ENCODE measurements around the gene OR10H4. TPM values are rescaled to one million over a fixed set of nuclear protein-coding genes. Genes with fewer than 3 reads are reported as not detected.
A peak's percentile ranks its signal among the peaks of the same experiment; 100 is the strongest.
"Not testable (repeated sequence)": the region's sequence is repeated elsewhere in the genome, so short reads cannot be mapped to it uniquely, and the experiment has no call there.

Gene OR10H4
- polyA plus RNA-seq, 4 donors = not detected

DNA sequence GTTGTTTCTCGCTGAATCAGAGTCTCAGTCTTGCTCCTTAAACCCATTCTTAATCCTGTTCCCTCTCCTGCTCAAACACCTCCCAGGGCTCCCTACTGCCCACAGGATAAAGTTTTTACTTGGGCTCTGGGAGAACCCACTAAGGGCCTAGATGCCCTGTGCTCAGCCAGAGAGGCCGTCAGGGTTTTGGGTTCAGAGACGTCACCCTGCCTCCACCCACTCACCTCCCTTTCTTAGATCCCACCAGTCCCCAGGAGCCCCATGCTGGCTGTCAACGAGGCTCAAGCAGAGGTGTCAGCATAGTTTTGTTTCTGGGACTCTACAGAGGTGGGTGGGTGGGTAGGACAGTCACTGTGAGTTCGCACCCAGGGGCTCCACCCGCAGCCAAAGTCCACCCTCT, 35.4 kb upstream of the OR10H4 start:
- no peaks in the 10 kb centered on the region for H3K36me3 ChIP-seq (ENCODE audit: control insufficient read depth in 3 of 3, insufficient read depth in 2 of 3, low read depth in 1 of 3, low read length in 3 of 3)
- H3K4me1 ChIP-seq (ENCODE audit: control insufficient read depth in 3 of 3, insufficient read depth in 2 of 3, low read depth in 1 of 3, low read length in 2 of 3) = no peaks in the 10 kb centered on the region
- WGBS, 3 donors = 55 to 70% (median 66%) methylated on average over 6 of the region's 6 CpGs
- DNase-seq = no peak
- no peak overlapping the region for H3K27ac ChIP-seq (ENCODE audit: low read depth in 1 of 3, low read length in 2 of 3)
- peaks cover 0 to 4% of the 10 kb centered on the region in 2 donors for H3K9me3 ChIP-seq (ENCODE audit: control insufficient read depth in 2 of 2, insufficient read depth in 1 of 2, low read depth in 1 of 2, low read length in 1 of 2)
- peaks cover 0 to 16% (median 9%) of the 10 kb centered on the region in 3 donors for H3K27me3 ChIP-seq (ENCODE audit: control insufficient read depth in 3 of 3, insufficient read depth in 3 of 3, low read length in 3 of 3)
- no peak for FAIRE-seq
- no peak overlapping the region for H3K4me3 ChIP-seq (ENCODE audit: low read depth in 1 of 3, low read length in 3 of 3)

DNA sequence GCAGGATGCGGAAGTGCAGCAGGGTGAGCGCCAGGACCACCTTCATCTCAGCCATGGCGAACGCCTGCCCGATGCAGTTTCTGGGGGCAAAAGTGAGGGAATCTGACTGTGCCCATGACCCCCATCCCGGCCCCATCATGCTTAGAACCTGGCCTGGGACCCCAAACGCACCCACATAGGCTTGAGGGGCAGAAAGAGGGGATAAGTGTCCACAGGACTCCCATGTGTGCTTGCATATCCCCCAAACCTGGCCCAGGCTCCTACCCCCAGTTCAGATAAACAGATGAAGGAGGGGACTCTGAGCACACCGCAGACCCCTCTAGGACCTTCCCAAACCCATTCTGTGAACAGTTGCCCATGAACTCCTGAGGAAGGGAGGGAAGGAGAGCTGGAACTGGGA, 35.0 kb upstream of the OR10H4 start:
- Histone ChIP-seq H3K27me3 (ENCODE audit: control insufficient read depth in 3 of 3, insufficient read depth in 3 of 3, low read length in 3 of 3) (peaks cover 0 to 16% (median 9%) of the 10 kb centered on the region in 3 donors), H3K4me3 (ENCODE audit: low read depth in 1 of 3, low read length in 3 of 3) (no peak overlapping the region), H3K9me3 (ENCODE audit: control insufficient read depth in 2 of 2, insufficient read depth in 1 of 2, low read depth in 1 of 2, low read length in 1 of 2) (peaks cover 0 to 4% of the 10 kb centered on the region in 2 donors), H3K4me1 (ENCODE audit: control insufficient read depth in 3 of 3, insufficient read depth in 2 of 3, low read depth in 1 of 3, low read length in 2 of 3) (no peaks in the 10 kb centered on the region), H3K27ac (ENCODE audit: low read depth in 1 of 3, low read length in 2 of 3) (no peak overlapping the region), H3K36me3 (ENCODE audit: control insufficient read depth in 3 of 3, insufficient read depth in 2 of 3, low read depth in 1 of 3, low read length in 3 of 3) (no peaks in the 10 kb centered on the region)
- DNase-seq (no peak), FAIRE-seq (no peak)
- 91 to 94% (median 93%) methylated on average over 8 of the region's 8 CpGs for WGBS, 3 donors

- Histone ChIP-seq H3K9me3 (ENCODE audit: control insufficient read depth in 2 of 2, insufficient read depth in 1 of 2, low read depth in 1 of 2, low read length in 1 of 2) (peaks cover 0 to 4% of the 10 kb centered on the region in 2 donors), H3K27ac (ENCODE audit: low read depth in 1 of 3, low read length in 2 of 3) (no peak overlapping the region), H3K4me3 (ENCODE audit: low read depth in 1 of 3, low read length in 3 of 3) (no peak overlapping the region), H3K36me3 (ENCODE audit: control insufficient read depth in 3 of 3, insufficient read depth in 2 of 3, low read depth in 1 of 3, low read length in 3 of 3) (no peaks in the 10 kb centered on the region), H3K4me1 (ENCODE audit: control insufficient read depth in 3 of 3, insufficient read depth in 2 of 3, low read depth in 1 of 3, low read length in 2 of 3) (no peaks in the 10 kb centered on the region), H3K27me3 (ENCODE audit: control insufficient read depth in 3 of 3, insufficient read depth in 3 of 3, low read length in 3 of 3) (peaks cover 0 to 16% (median 9%) of the 10 kb centered on the region in 3 donors)
- FAIRE-seq (no peak), DNase-seq (no peak)
- WGBS, 3 donors = 93 to 97% (median 97%) methylated on average over 2 of the region's 2 CpGs
Measured at GRCh38 chr19:15915109-15915508, 33.7 kb upstream of the OR10H4 start.

DNA sequence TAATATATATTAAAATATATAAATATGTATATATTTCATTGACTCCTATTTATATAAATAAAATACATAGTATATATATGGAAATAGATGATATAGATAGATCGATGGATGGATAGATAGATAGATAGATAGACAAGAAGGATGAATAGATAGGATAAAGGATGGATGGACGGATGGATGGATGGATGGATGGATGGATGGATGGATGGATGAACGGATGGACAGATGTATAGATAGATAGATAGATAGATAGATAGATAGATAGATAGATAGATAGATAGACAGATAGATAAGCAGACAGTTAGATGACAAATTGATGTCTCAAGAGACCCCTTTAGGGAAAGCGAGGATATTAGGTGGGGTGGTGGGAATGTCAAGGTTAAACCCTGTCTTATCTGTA, 29.6 kb upstream of the OR10H4 start:
- DNase-seq = no peak
- no peaks in the 10 kb centered on the region for H3K4me1 ChIP-seq (ENCODE audit: control insufficient read depth in 3 of 3, insufficient read depth in 2 of 3, low read depth in 1 of 3, low read length in 2 of 3)
- peaks cover 0 to 4% of the 10 kb centered on the region in 2 donors for H3K9me3 ChIP-seq (ENCODE audit: control insufficient read depth in 2 of 2, insufficient read depth in 1 of 2, low read depth in 1 of 2, low read length in 1 of 2)
- WGBS, 3 donors = 79 to 83% (median 80%) methylated on average over 4 of the region's 4 CpGs
- H3K36me3 ChIP-seq (ENCODE audit: control insufficient read depth in 3 of 3, insufficient read depth in 2 of 3, low read depth in 1 of 3, low read length in 3 of 3) = no peaks in the 10 kb centered on the region
- no peak overlapping the region for H3K4me3 ChIP-seq (ENCODE audit: low read depth in 1 of 3, low read length in 3 of 3)
- FAIRE-seq = no peak
- peaks cover 0 to 2% (median 0%) of the 10 kb centered on the region in 3 donors for H3K27me3 ChIP-seq (ENCODE audit: control insufficient read depth in 3 of 3, insufficient read depth in 3 of 3, low read length in 3 of 3)
- no peak overlapping the region for H3K27ac ChIP-seq (ENCODE audit: low read depth in 1 of 3, low read length in 2 of 3)

DNA sequence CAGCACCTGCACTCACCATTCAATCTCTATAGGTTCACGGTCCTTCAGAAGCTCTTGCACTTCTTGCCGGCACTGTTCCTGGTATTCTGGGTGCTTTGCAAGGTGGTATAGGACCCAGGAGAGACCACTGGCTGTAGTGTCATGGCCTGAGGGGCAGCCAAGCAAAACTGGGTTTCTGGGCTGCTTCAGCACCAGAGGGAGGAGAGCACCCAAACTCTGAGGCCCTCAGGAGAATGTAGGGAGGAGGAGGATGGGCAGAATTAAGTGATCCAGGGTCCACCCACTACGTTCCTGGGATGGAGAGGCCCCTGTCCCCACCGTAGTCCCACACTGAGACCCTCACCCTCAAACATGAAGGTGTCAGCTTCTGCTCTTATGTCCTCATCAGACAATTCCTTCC, 26.8 kb upstream of the OR10H4 start:
- FAIRE-seq = no peak
- no peaks in the 10 kb centered on the region for H3K27me3 ChIP-seq (ENCODE audit: control insufficient read depth in 3 of 3, insufficient read depth in 3 of 3, low read length in 3 of 3)
- 51 to 82% (median 58%) methylated on average over 4 of the region's 4 CpGs for WGBS, 3 donors

GRCh38 chr19:15923702-15924101, 25.1 kb upstream of the OR10H4 start:
- WGBS, 3 donors = 36 to 76% (median 47%) methylated on average over 8 of the region's 8 CpGs
- no peaks in the 10 kb centered on the region for H3K9me3 ChIP-seq (ENCODE audit: control insufficient read depth in 2 of 2, insufficient read depth in 1 of 2, low read depth in 1 of 2, low read length in 1 of 2)
- DNase-seq (peak in 1 of 2 donors; percentile 93), FAIRE-seq (no peak)
- no peaks in the 10 kb centered on the region for H3K36me3 ChIP-seq (ENCODE audit: control insufficient read depth in 3 of 3, insufficient read depth in 2 of 3, low read depth in 1 of 3, low read length in 3 of 3)
- H3K4me1 ChIP-seq (ENCODE audit: control insufficient read depth in 3 of 3, insufficient read depth in 2 of 3, low read depth in 1 of 3, low read length in 2 of 3) = no peaks in the 10 kb centered on the region
- peak overlapping the region in 1 of 3 donors; percentile 34 for H3K27ac ChIP-seq (ENCODE audit: low read depth in 1 of 3, low read length in 2 of 3)
- no peak overlapping the region for H3K4me3 ChIP-seq (ENCODE audit: low read depth in 1 of 3, low read length in 3 of 3)
- no peaks in the 10 kb centered on the region for H3K27me3 ChIP-seq (ENCODE audit: control insufficient read depth in 3 of 3, insufficient read depth in 3 of 3, low read length in 3 of 3)

More for the DNA sequence above, 26.8 kb upstream of the OR10H4 start:
- Histone ChIP-seq H3K4me3 (ENCODE audit: low read depth in 1 of 3, low read length in 3 of 3) (no peak overlapping the region), H3K36me3 (ENCODE audit: control insufficient read depth in 3 of 3, insufficient read depth in 2 of 3, low read depth in 1 of 3, low read length in 3 of 3) (no peaks in the 10 kb centered on the region), H3K9me3 (ENCODE audit: control insufficient read depth in 2 of 2, insufficient read depth in 1 of 2, low read depth in 1 of 2, low read length in 1 of 2) (no peaks in the 10 kb centered on the region), H3K27ac (ENCODE audit: low read depth in 1 of 3, low read length in 2 of 3) (no peak overlapping the region), H3K4me1 (ENCODE audit: control insufficient read depth in 3 of 3, insufficient read depth in 2 of 3, low read depth in 1 of 3, low read length in 2 of 3) (no peaks in the 10 kb centered on the region)
- no peak for DNase-seq

GRCh38 chr19:15926484-15926883, 22.3 kb upstream of the OR10H4 start:
- DNase-seq = peak; percentile 36 to 88
- Histone ChIP-seq H3K4me3 (ENCODE audit: low read depth in 1 of 3, low read length in 3 of 3) (no peak overlapping the region), H3K27me3 (ENCODE audit: control insufficient read depth in 3 of 3, insufficient read depth in 3 of 3, low read length in 3 of 3) (no peaks in the 10 kb centered on the region), H3K9me3 (ENCODE audit: control insufficient read depth in 2 of 2, insufficient read depth in 1 of 2, low read depth in 1 of 2, low read length in 1 of 2) (no peaks in the 10 kb centered on the region), H3K36me3 (ENCODE audit: control insufficient read depth in 3 of 3, insufficient read depth in 2 of 3, low read depth in 1 of 3, low read length in 3 of 3) (no peaks in the 10 kb centered on the region), H3K4me1 (ENCODE audit: control insufficient read depth in 3 of 3, insufficient read depth in 2 of 3, low read depth in 1 of 3, low read length in 2 of 3) (no peaks in the 10 kb centered on the region), H3K27ac (ENCODE audit: low read depth in 1 of 3, low read length in 2 of 3) (peak overlapping the region in 1 of 3 donors; percentile 6)
- WGBS, 3 donors = 0 to 26% (median 0%) methylated on average over 1 of the region's 1 CpG
- FAIRE-seq = no peak

DNA sequence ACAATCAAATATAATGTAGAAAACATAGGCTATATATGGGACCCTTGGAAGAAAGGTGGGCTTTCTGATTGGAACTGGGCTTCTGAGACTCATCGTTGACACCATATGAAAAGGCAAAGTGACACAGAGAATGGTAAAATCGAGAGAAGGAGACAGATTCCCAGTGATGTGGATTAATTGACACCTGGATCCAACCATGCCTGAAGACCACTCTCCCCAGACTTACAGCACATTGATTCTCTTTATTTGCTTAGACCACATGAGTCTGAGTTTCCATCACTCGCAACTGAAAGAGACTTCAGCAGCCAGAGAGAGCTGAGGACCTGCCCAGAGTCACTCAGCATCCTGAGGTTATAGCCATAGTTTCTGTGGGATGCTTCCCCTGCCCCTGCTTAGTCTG, 20.5 kb upstream of the OR10H4 start:
- WGBS, 3 donors = 83 to 92% (median 88%) methylated on average over 3 of the region's 3 CpGs
- Histone ChIP-seq H3K27me3 (ENCODE audit: control insufficient read depth in 3 of 3, insufficient read depth in 3 of 3, low read length in 3 of 3) (no peaks in the 10 kb centered on the region), H3K9me3 (ENCODE audit: control insufficient read depth in 2 of 2, insufficient read depth in 1 of 2, low read depth in 1 of 2, low read length in 1 of 2) (no peaks in the 10 kb centered on the region), H3K36me3 (ENCODE audit: control insufficient read depth in 3 of 3, insufficient read depth in 2 of 3, low read depth in 1 of 3, low read length in 3 of 3) (no peaks in the 10 kb centered on the region), H3K4me1 (ENCODE audit: control insufficient read depth in 3 of 3, insufficient read depth in 2 of 3, low read depth in 1 of 3, low read length in 2 of 3) (no peaks in the 10 kb centered on the region), H3K27ac (ENCODE audit: low read depth in 1 of 3, low read length in 2 of 3) (no peak overlapping the region), H3K4me3 (ENCODE audit: low read depth in 1 of 3, low read length in 3 of 3) (no peak overlapping the region)
- FAIRE-seq (no peak), DNase-seq (no peak)

- not testable (repeated sequence) for H3K9me3 ChIP-seq (ENCODE audit: control insufficient read depth in 2 of 2, insufficient read depth in 1 of 2, low read depth in 1 of 2, low read length in 1 of 2); FAIRE-seq; H3K36me3 ChIP-seq (ENCODE audit: control insufficient read depth in 3 of 3, insufficient read depth in 2 of 3, low read depth in 1 of 3, low read length in 3 of 3); H3K4me1 ChIP-seq (ENCODE audit: control insufficient read depth in 3 of 3, insufficient read depth in 2 of 3, low read depth in 1 of 3, low read length in 2 of 3); DNase-seq
- H3K27me3 ChIP-seq (ENCODE audit: control insufficient read depth in 3 of 3, insufficient read depth in 3 of 3, low read length in 3 of 3) = peaks cover 0 to 15% (median 0%) of the 10 kb centered on the region in 3 donors
- peak overlapping the region in 1 of 3 donors; percentile 36 for H3K4me3 ChIP-seq (ENCODE audit: low read depth in 1 of 3, low read length in 3 of 3)
- WGBS, 3 donors = 44 to 78% (median 49%) methylated on average over 12 of the region's 12 CpGs
- H3K27ac ChIP-seq (ENCODE audit: low read depth in 1 of 3, low read length in 2 of 3) = peak overlapping the region in 1 of 3 donors; percentile 82
Measured at GRCh38 chr19:15933761-15934331, 15.0 kb upstream of the OR10H4 start.
